ENCODE measurements around the gene GSTK1.
A peak's percentile ranks its signal among the peaks of the same experiment; 100 is the strongest.
"Not testable (repeated sequence)": the region's sequence is repeated elsewhere in the genome, so short reads cannot be mapped to it uniquely, and the experiment has no call there.

The GSTK1 gene

DNA sequence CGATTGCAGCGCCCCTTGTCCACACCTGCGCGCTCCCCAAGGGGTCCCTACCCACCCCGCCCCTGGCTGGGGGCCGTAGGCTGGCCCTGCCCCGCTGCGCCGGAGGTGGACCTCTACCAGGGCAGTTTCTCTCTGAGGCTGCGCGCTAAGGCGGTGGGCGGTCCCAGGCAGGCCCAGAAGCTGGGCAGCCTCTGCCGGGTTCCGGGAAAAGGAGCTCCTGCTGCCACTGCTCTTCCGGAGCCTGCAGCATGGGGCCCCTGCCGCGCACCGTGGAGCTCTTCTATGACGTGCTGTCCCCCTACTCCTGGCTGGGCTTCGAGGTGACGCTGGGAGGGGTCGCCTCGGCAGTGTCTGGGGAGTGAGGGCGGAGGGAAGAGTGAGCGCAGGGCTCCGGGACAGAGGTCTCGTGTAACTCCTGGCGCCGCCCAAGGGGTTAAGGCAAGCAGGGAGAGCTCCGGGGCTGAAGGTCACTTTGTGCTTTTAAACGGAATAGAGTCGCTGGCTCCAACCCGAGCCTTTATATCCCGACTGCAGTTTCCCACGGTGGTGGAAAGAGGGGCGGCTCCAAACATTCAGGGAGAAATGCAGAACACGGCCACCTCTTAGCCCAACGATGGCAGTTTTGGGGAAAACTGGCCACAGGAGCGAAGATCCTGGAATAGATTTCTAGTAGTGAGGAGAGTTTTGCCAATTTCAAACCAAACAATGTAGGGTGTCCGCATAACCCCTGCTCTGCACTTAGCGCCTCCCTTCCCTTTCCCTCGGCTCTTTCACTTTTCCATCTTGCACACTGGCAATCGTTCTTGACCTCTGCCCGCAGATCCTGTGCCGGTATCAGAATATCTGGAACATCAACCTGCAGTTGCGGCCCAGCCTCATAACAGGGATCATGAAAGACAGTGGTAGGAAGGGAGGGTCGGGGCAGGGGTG lies at the start of gene GSTK1:
TSS of gene GSTK1 (plus strand) at position 176 of the 930 bp plus-strand sequence. CDS start at position 249, 73 bp downstream.
- H3K4me3 ChIP-seq (ENCODE audit: low read depth, low read length), result peak within 1 kb of the TSS; percentile 88
- TF ChIP-seq CTCF (conservative IDR thresholded peaks at IDR 0.05; ENCODE audit: low read depth, low read length), result no peak
- peak; percentile 69 for DNase-seq (ENCODE audit: low read depth)

GRCh38 chr7:143213478-143213877 lies 49.8 kb upstream of the GSTK1 start:
- not testable (repeated sequence) for H3K4me3 ChIP-seq (ENCODE audit: low read depth, low read length); DNase-seq (ENCODE audit: low read depth)

DNA sequence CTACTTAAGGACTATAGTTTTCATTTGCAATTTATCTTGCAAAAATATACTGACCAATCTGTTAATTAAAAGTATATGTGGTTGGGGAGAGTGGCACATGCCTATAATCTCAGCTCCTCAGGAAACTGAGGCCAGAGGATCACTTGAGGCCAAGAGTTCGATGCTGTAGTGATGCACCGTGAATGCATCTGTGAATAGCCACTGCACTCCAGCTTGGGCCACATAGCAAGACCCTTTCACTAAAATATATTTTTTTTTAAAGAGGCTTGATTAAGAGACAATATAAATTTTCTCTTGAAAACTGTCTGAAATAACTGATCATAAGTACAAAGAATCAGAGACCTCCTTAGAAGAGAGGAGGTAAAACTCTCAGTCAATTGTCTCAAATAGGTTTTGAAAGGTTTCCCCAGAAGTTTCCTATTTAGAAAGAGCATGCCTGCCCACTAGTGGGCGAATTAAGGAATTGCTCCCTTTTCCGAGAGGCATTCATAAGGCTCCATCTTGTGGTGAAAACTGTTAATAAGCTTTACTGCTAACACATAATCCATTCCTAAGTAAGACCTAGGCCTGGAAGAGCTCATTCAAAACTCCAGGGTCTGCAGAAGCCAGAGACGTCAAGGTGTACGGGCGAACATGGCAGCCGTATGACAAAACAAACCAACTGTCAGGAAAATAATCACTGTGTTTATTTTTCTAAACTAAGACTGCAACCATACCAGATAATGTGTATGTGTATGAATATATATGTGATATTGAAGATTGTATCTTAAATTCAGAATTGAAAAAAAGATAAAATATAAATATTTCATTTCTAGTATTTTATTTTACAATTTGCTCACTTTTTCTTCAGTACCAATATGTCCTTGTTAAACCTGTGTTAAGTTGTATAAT lies 48.2 kb upstream of the GSTK1 start:
- peak; percentile 93 for DNase-seq (ENCODE audit: low read depth)
- TF ChIP-seq CTCF (conservative IDR thresholded peaks at IDR 0.05; ENCODE audit: low read depth, low read length), result peak; percentile 100
- no peak overlapping the region for H3K4me3 ChIP-seq (ENCODE audit: low read depth, low read length)

DNA sequence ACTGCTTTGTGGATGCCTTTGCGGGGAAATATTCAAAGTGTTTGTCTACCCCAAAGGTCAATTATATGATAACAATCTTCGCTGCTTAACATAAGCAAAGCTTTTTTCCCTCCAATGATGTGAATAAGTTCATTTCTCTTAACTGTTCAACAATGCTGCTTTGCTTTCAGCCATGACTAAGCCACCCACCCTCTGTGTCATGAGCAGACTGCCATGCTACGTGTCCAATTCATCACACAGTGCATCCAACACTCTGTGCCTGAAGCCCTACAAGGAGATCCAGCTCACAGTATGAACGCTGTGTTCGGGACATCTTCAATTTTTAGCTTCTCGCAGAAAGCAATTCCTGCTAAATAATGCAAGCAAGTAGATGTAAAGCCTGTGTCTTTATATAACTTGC lies 47.1 kb upstream of the GSTK1 start:
- no peak overlapping the region for H3K4me3 ChIP-seq (ENCODE audit: low read depth, low read length)
- no peak for TF ChIP-seq CTCF (conservative IDR thresholded peaks at IDR 0.05; ENCODE audit: low read depth, low read length)
- DNase-seq (ENCODE audit: low read depth), result peak; percentile 46

GRCh38 chr7:143216686-143217085 lies 46.6 kb upstream of the GSTK1 start:
- no peak overlapping the region for H3K4me3 ChIP-seq (ENCODE audit: low read depth, low read length)
- TF ChIP-seq CTCF (conservative IDR thresholded peaks at IDR 0.05; ENCODE audit: low read depth, low read length), result no peak
- no peak for DNase-seq (ENCODE audit: low read depth)

- no peak for TF ChIP-seq CTCF (conservative IDR thresholded peaks at IDR 0.05; ENCODE audit: low read depth, low read length)
- H3K4me3 ChIP-seq (ENCODE audit: low read depth, low read length), result no peak overlapping the region
- no peak for DNase-seq (ENCODE audit: low read depth)
Measured at GRCh38 chr7:143217806-143218205, 45.4 kb upstream of the GSTK1 start.

DNA sequence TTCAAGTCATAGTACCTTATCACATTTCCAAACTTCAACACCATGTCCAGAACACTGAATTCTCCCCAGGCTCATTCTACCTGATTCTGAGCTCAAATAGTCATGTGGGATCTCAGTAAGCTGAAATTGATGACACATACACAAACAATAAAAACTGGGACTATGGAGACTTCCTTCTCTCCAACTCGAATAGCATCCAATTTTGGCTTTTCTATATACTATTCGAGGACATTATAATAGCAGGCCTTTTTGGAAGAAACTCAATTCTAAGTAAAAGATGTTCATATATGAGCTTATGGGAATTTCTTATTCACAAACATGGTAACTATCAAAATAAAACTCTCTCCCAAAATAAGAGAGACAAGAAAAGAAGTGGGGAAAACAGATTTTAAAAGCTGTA lies 42.0 kb upstream of the GSTK1 start:
- DNase-seq (ENCODE audit: low read depth), result no peak
- no peak overlapping the region for H3K4me3 ChIP-seq (ENCODE audit: low read depth, low read length)
- TF ChIP-seq CTCF (conservative IDR thresholded peaks at IDR 0.05; ENCODE audit: low read depth, low read length), result no peak

Measured in choroid plexus epithelial cell (primary cell).